CD4-positive, alpha-beta T cell treated with Interleukin-10 for 1 hour (primary cell): ENCODE measurements around the gene TTYH1.
"Not testable (repeated sequence)": the region's sequence is repeated elsewhere in the genome, so short reads cannot be mapped to it uniquely, and the experiment has no call there.

Source experiments
- DNase-seq: peaks from one replicate; pipeline ENCODE4 v3.0.0-alpha.2; 2020

Gene TTYH1

GRCh38 chr19:54446349-54446748 lies 31.1 kb downstream of the TTYH1 start:
- not testable (repeated sequence) for DNase-seq

GRCh38 chr19:54448040-54448773 lies 32.9 kb downstream of the TTYH1 start:
- DNase-seq: peak; percentile 53

GRCh38 chr19:54448774-54449700 lies 33.8 kb downstream of the TTYH1 start, which contains the start of gene LENG8:
Gene LENG8, plus strand, starts transcription at chr19:54449199. Its CDS starts 2,146 bp downstream, at chr19:54451345.
- DNase-seq: peak; percentile 98

- no peak for DNase-seq
Measured at GRCh38 chr19:54449701-54450069, 34.4 kb downstream of the TTYH1 start.

GRCh38 chr19:54451331-54451871 lies 36.1 kb downstream of the TTYH1 start:
- no peak for DNase-seq

GRCh38 chr19:54451997-54452396 lies 36.7 kb downstream of the TTYH1 start:
- DNase-seq: no peak

GRCh38 chr19:54452626-54453025 lies 37.4 kb downstream of the TTYH1 start:
- no peak for DNase-seq

- DNase-seq: no peak
Measured at GRCh38 chr19:54453921-54454780, 38.9 kb downstream of the TTYH1 start.

- DNase-seq: no peak
Measured at GRCh38 chr19:54454781-54455675, 39.8 kb downstream of the TTYH1 start.

- DNase-seq: no peak
Measured at GRCh38 chr19:54455786-54456422, 40.6 kb downstream of the TTYH1 start.

GRCh38 chr19:54456423-54457373 lies 41.4 kb downstream of the TTYH1 start:
- DNase-seq: no peak

- DNase-seq: no peak
Measured at GRCh38 chr19:54457773-54458647, 42.7 kb downstream of the TTYH1 start.

- DNase-seq: no peak
Measured at GRCh38 chr19:54458648-54459281, 43.5 kb downstream of the TTYH1 start.

GRCh38 chr19:54459282-54460229 lies 44.3 kb downstream of the TTYH1 start:
- DNase-seq: no peak

- DNase-seq: no peak
Measured at GRCh38 chr19:54460230-54461005, 45.2 kb downstream of the TTYH1 start.

- DNase-seq: no peak
Measured at GRCh38 chr19:54461210-54461609, 45.9 kb downstream of the TTYH1 start.
